Vagina (tissue), 2 donors: ENCODE measurements around the gene JAK1.

ENCODE experiments used
- POLR2A ChIP-seq, 2 donors: fragments of 450-650 bp; IDR thresholded peaks; one replicate each; pipeline ENCODE4 v1.6.1; 2017; ENCODE audit warnings: antibody characterized with exemption in 2 of 2, mild to moderate bottlenecking in 2 of 2, moderate library complexity in 2 of 2
- POLR2AphosphoS5 ChIP-seq, 2 donors: sonication (generic); formaldehyde crosslinking; IDR thresholded peaks; one replicate each; pipeline ENCODE4 v1.9.0; 2017; ENCODE audit warnings: antibody characterized with exemption in 2 of 2, mild to moderate bottlenecking in 2 of 2, low read depth in 1 of 2; ENCODE audit not compliant: insufficient read depth in 1 of 2
- TF ChIP-seq, protein P1 (sequence below), 3 experiments: fragments of 450-650 bp in 2 of 3; fragments of 200-600 bp in 1 of 3; sonication (generic) in 1 of 3; IDR thresholded peaks; one replicate each; pipeline ENCODE4 v1.5.1; 2017 to 2019; ENCODE audit warnings: antibody characterized with exemption in 3 of 3, mild to moderate bottlenecking in 2 of 3, moderate library complexity in 2 of 3

DNA sequence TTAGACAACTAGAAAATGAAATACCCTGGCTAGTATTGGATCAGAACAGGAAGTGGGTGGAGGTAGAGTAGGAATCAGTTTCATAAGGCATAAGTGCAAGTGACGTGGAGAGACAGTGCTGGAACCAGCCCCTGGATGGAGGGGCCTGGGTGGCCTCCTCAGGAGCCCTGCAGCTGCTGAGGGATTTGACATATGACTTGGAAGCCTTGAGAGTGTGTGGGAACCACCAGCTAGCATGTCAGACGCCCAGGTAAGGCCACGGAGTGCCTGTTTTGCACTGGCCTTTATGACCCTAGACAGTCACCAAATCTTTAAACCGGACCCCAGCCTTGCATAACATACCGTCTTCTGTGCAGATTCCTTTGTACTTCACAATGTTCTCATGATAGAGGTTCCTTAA, 127.1 kb downstream of the JAK1 start:
- TF ChIP-seq, protein P1, sequence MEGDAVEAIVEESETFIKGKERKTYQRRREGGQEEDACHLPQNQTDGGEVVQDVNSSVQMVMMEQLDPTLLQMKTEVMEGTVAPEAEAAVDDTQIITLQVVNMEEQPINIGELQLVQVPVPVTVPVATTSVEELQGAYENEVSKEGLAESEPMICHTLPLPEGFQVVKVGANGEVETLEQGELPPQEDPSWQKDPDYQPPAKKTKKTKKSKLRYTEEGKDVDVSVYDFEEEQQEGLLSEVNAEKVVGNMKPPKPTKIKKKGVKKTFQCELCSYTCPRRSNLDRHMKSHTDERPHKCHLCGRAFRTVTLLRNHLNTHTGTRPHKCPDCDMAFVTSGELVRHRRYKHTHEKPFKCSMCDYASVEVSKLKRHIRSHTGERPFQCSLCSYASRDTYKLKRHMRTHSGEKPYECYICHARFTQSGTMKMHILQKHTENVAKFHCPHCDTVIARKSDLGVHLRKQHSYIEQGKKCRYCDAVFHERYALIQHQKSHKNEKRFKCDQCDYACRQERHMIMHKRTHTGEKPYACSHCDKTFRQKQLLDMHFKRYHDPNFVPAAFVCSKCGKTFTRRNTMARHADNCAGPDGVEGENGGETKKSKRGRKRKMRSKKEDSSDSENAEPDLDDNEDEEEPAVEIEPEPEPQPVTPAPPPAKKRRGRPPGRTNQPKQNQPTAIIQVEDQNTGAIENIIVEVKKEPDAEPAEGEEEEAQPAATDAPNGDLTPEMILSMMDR (IDR thresholded peaks at IDR 0.05), result no peak
- TF ChIP-seq POLR2AphosphoS5 (IDR thresholded peaks at IDR 0.05; ENCODE audit: insufficient read depth in 1 of 2, low read depth in 1 of 2) (no peak), POLR2A (IDR thresholded peaks at IDR 0.05) (no peak)
